Stomach (tissue), 4 donors: ENCODE measurements around the gene C2orf78.
"Not testable (repeated sequence)": the region's sequence is repeated elsewhere in the genome, so short reads cannot be mapped to it uniquely, and the experiment has no call there.

Source experiments
- POLR2A ChIP-seq, 4 donors: fragments of 450-650 bp; IDR thresholded peaks; one replicate each; pipeline ENCODE4 v1.6.1; 2016; ENCODE audit warnings: antibody characterized with exemption in 4 of 4, control low read depth in 2 of 4, mild to moderate bottlenecking in 1 of 4, moderate library complexity in 1 of 4
- POLR2AphosphoS5 ChIP-seq, 3 donors: sonication (generic); formaldehyde crosslinking; IDR thresholded peaks; one replicate each; pipeline ENCODE4 v1.6.1; 2016; ENCODE audit warnings: antibody characterized with exemption in 3 of 3
- TF ChIP-seq, protein P1 (sequence below), 7 experiments: fragments of 450-650 bp in 4 of 7; fragments of 200-600 bp in 3 of 7; sonication (generic) in 3 of 7; IDR thresholded peaks; one replicate each; pipeline ENCODE4 v1.5.1; 2016 to 2019; ENCODE audit warnings: antibody characterized with exemption in 7 of 7, control low read depth in 2 of 7, mild to moderate bottlenecking in 1 of 7

DNA sequence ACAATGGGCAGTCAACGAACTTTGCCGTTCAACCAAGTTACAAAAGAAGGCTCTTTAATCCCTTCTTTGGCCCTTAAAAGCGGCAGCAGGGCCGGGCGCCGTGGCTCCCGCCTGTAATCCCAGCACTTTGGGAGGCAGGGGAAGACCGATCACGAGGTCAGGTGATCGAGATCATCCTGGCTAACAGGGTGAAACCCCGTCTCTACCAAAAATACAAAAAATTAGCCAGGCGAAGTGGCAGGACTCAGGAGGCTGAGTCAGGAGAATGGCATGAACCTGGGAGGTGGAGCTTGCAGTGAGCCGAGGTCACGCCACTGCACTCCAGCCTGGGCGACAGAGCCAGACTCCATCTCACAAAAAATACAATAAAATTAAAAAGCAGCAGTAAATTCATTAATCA lies 581 bp upstream of the C2orf78 start:
- TF ChIP-seq POLR2AphosphoS5, POLR2A (IDR thresholded peaks at IDR 0.05): not testable (repeated sequence)
- TF ChIP-seq, protein P1, sequence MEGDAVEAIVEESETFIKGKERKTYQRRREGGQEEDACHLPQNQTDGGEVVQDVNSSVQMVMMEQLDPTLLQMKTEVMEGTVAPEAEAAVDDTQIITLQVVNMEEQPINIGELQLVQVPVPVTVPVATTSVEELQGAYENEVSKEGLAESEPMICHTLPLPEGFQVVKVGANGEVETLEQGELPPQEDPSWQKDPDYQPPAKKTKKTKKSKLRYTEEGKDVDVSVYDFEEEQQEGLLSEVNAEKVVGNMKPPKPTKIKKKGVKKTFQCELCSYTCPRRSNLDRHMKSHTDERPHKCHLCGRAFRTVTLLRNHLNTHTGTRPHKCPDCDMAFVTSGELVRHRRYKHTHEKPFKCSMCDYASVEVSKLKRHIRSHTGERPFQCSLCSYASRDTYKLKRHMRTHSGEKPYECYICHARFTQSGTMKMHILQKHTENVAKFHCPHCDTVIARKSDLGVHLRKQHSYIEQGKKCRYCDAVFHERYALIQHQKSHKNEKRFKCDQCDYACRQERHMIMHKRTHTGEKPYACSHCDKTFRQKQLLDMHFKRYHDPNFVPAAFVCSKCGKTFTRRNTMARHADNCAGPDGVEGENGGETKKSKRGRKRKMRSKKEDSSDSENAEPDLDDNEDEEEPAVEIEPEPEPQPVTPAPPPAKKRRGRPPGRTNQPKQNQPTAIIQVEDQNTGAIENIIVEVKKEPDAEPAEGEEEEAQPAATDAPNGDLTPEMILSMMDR (IDR thresholded peaks at IDR 0.05) = not testable (repeated sequence)
